GM19099 (cell line): Measurements from ENCODE around the gene SLC38A8.

ENCODE experiments used
- POLR2A ChIP-seq: IDR thresholded peaks from 3 replicates; pipeline ENCODE4 v1.6.1; 2011; ENCODE audit warnings: low read depth; ENCODE audit not compliant: insufficient read length; ENCODE audit errors: extremely low read depth

Gene SLC38A8

DNA sequence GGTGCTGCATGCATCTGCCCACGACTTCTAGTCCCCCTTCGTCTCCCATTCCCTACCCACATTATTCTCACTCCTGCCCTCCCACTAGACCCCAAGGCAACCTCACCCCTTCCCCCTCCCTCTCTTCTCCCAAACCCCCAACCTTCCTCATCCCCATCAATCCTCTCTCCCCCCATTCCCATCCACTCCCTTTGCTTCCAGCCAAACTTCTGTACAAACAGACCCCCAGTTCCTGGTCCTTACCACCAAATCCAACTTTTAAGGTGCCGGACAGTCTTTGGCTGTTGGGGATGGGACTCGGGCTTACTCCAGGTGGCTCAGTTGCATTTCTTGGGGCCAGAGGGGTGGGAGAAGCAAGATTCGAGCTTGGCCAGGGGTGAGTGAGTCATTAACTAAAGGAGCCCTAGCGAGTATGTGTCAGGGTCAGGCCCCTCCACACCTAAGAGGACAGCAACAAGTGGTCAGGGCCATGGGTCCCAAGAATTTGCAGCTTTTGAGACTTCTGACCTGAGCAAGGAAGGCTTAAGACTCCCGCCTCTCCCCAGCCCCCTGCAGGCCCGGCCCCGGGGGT lies at the start of gene SLC38A8:
TSS of gene SLC38A8 (minus strand) at position 488 of the 571 bp plus-strand sequence. CDS start 638 bp downstream, outside the sequence.
- TF ChIP-seq POLR2A, result no peak

DNA sequence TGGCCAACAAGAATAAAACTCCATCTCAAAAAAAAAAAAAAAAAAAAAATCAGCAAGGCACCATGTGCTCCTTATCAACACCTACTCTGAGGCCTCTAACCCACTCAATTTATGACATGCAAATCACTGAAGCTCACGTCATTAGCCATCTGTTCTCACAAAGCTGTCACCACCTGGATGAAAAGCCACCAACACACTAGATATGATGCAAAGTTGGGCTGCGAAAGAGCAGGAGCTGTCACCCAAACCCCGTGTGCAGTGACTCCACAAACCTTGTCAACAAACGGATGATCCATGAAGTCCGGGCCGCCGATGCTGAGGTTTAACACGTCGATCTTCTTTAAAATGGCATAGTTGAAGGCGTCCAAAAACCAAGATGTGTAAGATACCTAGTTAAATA lies 48.9 kb upstream of the SLC38A8 start:
- no peak for TF ChIP-seq POLR2A

DNA sequence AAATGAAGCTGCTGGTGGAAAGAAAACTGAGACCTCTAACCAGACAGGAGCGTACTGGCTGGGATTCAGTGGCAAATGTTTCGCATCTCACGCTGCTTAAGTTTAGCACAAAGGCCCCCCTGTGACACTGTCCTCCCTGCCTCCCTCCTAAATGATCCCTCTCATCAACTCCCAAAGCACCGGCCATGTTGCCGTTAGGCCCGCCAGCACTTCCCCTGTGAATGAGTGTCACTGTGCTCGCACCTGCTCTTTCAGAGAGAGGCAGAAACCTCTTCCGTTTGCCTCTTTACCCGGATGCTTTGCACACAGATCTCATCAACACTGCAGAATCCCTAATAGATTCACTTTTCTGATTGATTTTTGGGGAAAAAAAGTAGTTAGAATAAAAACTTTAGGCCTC lies 47.6 kb upstream of the SLC38A8 start:
- no peak for TF ChIP-seq POLR2A

DNA sequence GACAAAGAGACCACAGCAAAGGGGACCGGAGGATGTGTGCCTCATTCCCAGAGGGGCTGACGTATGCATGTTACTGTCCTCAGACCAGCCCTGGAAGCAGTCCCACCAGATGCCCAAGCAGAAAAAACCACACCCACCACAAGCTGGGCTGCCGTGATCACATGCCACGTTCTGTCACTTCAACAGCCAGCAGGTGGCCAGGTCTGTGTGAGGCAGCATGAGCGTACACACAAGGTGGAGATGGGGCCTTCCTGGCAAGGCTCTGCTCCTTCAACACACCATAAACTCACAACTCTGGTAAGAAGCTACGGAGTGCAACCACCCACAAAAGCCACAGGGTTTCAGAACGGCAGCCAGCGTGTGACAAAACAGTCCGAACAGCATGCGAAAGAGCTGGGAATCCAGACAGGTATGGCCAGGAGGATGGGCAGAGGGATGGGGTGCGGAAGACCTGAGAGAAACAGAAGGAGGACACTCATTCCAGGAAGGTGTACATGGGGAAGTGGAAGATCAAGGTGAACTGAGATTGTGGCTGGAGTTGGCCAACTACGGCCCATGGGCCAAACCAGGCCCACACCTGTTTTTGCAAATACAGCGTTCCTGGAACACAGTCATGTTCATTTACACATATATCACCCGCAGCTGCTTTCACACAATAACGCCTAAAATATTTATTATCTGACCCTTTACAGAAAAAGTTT lies 46.2 kb upstream of the SLC38A8 start:
- TF ChIP-seq POLR2A, result no peak

DNA sequence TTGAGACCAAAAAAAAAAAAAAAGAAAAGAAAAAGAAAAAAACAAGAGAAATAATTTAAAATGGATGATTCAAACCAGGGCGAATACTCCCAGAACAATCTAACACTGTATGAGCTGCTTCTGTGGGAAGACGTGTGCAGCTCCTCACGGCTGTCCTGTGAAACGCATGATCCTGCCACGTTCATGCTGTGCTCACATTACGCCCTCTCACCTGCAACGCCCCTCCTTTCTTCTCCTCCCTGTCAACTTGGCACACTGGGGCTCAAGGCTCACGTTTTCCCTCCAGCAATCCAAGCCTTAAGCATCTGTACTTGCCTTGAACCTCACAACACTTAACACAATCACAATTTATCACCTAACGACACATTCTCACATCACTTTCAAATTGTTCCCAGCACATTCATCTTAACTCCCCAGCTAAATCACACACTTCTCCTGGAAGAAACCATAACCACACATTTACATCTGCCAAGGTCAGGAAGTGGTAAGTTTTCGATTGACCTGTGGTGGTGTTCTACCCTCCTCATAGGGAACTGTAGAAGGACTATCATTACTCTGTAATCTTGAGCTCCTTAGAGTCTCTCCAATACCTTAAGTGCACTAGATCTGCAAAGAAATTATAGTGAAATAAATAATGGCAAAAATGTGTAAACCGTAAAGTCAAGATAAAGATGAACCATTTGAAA lies 45.0 kb upstream of the SLC38A8 start:
- no peak for TF ChIP-seq POLR2A

DNA sequence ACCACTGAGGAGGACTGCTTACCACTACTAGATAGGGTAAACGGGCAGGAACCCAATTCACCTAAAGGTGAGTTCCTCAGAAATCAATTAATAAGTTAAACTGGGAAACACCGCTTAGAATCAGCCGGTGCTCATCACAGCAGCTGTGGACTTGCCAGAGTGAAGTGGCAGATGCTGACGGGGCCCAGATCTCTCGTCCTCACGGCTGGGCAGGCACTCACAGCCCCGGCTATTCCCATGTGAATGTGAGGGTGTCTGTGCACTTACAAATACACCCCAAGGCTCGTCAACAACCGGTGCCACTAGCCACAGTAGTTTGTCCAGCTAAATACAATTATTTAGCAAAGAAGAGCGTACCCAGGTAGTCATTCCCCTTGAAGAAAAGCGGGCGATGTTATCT lies 44.4 kb upstream of the SLC38A8 start:
- no peak for TF ChIP-seq POLR2A

DNA sequence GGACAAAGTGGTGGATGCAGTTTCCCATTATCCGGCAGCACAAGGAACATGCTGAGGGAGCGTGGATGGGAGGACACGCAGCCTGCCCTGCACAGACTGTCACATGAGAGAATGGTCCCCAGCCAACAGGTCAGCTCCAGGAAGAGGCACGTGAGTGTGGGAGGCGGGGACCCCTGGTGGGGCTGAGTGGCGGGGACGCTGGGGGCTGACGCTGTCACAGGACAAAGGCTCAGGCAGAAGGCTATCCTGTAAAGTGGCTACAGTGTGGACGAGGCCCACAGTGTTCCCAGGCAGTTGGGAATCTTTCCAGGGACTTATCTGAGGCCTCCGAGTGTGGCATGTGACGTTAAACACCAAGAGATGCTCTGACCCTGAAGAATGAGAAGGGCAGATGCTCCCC lies 43.7 kb upstream of the SLC38A8 start:
- TF ChIP-seq POLR2A, result no peak

DNA sequence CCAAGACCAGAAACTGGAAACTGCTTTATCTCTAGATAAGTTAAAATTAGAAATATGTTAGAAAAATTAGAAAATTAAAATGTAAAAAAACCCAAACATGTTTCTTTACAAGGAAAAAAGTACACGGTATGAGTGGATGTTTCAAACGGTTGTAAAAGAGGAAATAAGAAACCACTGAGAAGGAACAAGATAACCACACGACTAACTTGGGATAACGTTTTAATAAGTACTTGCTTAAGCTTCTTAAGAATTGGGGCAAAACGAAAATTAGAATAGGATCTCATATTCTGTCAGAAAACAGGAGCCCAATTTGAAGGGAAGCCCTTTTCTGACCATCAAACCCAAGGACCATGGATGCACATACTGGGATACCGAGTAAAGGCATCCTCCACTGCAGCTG lies 43.2 kb upstream of the SLC38A8 start:
- no peak for TF ChIP-seq POLR2A

DNA sequence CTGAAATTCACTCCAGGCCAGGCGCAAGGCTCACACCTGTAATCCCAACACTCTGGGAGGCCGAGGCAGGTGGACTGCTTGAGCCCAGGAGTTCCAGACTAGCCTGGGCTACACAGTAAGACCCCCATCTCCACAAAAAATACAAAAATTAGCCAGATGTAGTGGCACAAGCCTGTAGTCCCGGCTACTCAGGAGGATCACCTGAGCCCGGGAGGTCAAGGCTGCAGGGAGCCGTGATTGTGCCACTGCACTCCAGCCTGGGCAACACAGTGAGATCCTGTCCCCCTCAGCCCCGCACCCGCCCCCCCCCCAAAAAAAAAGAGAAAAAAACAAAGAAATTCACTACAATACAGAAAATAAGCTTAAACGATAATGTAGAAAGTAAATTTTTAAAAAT lies 42.7 kb upstream of the SLC38A8 start:
- TF ChIP-seq POLR2A, result no peak

DNA sequence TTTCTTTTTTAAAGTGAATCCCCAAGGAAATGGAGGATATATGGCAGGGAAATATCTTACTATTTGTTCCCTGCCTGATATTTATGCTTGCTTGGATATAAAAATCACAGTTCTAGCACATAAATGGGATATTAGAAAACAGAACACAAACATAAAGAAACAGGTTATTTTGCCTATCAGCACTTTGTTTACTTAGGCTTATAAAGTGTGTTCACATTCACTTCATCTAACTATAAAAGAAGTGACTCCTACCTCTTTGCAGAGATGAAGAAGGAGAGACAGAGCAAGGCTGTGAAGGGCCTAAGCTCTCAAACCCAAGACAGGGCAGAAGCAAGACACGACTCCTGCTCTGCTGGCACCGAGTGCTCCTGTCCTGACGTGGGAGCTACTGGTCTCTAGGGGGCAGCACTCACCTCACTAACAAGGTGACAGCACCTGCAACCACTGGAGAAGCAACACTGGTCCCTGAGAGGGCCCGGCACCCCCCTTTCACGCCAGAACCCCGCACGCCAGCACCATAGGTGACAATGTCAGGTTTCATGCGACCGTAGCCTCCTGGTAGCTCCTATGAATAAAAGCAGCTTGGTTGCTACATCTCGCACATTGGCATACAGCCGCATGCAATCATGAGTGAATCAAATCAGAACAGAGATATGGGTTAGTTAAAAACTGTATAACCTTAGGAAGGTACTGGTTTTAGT lies 42.1 kb upstream of the SLC38A8 start:
- no peak for TF ChIP-seq POLR2A

DNA sequence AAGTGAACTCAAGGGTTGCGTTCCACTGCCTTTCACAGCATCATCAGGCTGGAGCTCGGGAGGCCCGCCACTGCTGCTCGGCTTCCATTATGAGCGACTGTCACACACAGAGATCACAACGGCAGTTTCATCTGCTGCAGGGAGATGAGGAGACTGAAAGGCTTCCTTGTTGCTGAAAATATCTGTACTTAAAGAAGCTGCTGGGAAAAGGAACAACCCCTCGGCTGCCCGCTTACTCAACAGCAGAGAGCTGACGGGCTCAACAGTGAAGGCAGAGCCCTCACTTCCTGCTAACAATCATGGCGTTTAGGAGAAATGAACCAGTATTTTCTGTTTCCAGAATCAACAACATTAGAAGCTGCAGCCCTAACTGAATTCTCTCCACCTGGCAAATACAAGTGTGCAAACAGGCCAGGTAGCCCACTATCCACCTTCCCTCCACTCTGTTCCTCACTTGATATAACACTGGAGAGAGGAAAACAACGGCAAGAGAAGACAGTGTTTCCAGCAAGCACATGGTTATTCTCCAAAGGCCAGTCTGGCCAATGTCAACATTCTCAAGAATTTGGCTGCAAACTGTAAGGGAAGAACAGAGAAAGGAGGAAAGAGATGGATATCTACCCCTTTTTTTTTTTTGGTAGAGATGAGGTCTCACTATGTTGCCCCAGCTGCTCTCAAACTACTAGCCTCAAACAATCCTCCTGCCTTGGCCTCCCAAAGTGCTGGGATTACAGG lies 40.4 kb upstream of the SLC38A8 start:
- TF ChIP-seq POLR2A, result no peak

DNA sequence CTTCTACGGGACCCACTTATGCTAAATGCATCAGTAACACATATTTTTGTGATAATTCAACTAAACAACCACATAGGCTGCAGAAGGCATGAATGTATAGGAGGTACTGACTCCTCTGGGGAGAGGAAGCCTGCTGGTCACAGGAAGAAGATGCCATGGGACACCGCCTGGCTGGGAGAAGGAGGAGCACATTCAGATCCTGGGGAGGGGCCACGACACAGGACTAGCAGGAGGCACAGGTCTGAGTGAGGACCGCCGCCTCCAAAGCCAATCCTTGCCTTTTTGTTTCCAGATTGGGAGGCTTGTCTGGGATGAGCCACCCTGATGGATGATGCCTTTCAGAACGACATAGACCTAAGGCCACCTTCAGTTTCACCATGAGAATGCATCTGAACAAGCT lies 39.5 kb upstream of the SLC38A8 start:
- no peak for TF ChIP-seq POLR2A

DNA sequence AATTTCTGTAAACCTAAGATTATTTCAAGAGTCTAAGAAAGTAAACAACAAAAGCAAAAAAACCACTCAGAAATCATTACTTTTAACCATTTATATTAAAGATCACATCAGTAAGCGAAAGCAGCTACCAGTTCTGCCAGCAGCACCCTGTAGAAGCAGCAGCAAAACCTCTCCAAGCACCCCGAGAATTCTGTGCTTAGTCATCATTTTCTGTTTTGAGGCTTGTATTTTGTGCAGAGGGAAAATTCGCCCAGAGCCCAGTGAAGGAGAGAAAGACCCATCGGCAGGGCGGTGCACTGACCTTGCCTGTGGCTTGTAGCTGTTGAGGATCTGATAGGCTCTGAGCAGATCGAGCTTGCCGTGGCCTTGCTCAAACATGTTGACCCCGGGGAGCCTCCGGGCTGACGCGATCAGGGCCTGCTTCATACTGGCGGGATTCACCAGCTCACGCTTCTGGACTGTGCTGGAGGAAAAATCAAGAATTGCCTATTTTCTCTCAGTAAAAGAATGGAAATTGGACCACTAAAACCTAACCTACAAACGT lies 38.9 kb upstream of the SLC38A8 start:
- TF ChIP-seq POLR2A, result no peak

DNA sequence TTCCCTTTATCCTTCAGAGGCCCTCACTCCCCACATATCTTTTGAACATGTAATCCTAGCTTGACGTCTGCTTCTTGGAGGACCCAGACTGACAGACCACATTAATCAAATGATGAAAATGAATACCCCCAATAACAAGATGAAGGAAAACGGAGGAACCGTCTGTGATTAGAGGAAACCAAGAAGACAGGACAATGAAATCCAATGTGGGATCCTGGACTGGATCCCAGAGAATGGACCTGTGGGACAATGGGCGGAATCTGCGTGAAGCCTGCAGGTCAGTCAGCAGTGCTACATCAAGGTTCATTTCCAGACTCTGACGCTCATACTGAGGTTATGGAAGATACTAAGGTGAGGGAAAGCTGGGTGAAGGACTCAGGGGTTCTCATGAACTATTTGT lies 38.2 kb upstream of the SLC38A8 start:
- TF ChIP-seq POLR2A, result no peak

DNA sequence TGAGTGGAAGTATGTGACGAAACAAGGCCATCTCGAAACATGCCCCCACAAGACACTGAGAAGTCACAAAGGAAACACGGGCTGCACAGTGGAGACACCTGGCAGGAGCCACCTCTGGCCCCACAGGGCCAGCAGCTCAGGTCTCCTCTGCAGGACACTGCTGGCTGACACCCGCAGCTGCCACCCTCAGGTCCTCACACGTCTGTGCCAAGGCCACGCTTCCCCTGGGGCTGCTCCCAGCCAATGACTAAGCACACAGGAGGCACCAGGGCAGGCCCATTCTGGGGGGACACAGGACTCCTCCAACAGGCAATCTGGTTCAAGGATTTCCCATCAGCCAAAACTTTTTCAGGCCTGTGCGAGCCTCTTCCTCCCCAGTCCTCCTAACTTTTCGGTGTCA lies 37.8 kb upstream of the SLC38A8 start:
- no peak for TF ChIP-seq POLR2A

DNA sequence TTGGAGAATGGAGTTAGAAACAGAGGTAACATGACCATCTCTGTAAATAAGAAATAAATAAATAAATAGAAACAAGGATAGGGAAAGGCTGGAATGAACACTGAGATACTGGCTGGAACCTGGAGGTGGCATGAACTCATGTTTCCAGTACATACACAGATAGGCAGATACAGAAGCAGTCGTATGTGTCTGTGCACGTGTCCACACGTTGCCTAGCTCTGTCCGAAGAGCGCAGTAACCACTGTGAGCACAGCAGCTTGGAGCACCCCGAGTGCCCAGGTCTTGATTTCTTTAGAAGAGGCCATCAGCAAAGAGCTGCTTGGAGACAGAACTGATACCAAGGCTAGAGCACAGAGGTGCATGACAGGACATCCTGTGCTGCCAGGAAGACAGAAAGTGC lies 37.1 kb upstream of the SLC38A8 start:
- no peak for TF ChIP-seq POLR2A

DNA sequence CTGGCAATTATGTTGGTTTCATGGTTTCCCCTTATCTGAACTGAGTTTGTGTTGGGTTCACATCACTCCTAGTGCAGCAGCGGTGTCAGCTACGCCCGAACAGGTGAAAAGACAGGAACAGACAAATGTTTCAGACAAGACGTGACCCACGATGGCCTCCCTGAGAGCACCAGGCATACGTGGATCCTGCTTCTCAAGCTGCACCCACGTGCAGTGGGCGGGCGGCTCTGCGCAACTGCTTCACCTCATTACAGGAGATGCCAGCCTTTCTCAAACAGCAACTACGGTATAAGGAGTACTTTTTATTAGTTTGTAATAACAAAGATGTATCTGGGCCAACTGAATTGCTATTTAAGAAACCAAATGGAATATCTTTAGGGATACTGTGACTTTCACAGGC lies 32.8 kb upstream of the SLC38A8 start:
- TF ChIP-seq POLR2A, result no peak
